ENCODE results near the gene CERS1.
"Not testable (repeated sequence)": the region's sequence is repeated elsewhere in the genome, so short reads cannot be mapped to it uniquely, and the experiment has no call there.

CERS1 gene

GRCh38 chr19:18919086-18919899, 23.3 kb upstream of the CERS1 start, which contains the start of the genes COPE and DDX49:
TSS of gene COPE (minus strand) at chr19:18919387. CDS start at chr19:18919348, 39 bp downstream.
TSS of gene DDX49 (plus strand) at chr19:18919715. CDS start at chr19:18919742, 27 bp downstream.
- DNase-seq = peak; percentile 96 to 97

GRCh38 chr19:18917593-18917992, 21.6 kb upstream of the CERS1 start:
- not testable (repeated sequence) for DNase-seq

GRCh38 chr19:18915639-18916038, 19.7 kb upstream of the CERS1 start:
- DNase-seq = peak in 1 of 2 experiments; percentile 17

- no peak for DNase-seq
Observed at GRCh38 chr19:18913466-18913865, 17.5 kb upstream of the CERS1 start.

- no peak for DNase-seq
Observed at GRCh38 chr19:18912933-18913332, 17.0 kb upstream of the CERS1 start.

- DNase-seq = no peak
Observed at GRCh38 chr19:18910801-18911436, 15.0 kb upstream of the CERS1 start.

GRCh38 chr19:18910010-18910409, 14.1 kb upstream of the CERS1 start:
- DNase-seq = no peak

GRCh38 chr19:18908917-18909619, 13.1 kb upstream of the CERS1 start:
- DNase-seq = no peak

- no peak for DNase-seq
Observed at GRCh38 chr19:18906605-18907519, 10.9 kb upstream of the CERS1 start.

GRCh38 chr19:18905513-18906236, 9.7 kb upstream of the CERS1 start:
- no peak for DNase-seq

GRCh38 chr19:18905058-18905456, 9.1 kb upstream of the CERS1 start:
- DNase-seq = no peak

GRCh38 chr19:18904334-18905057, 8.5 kb upstream of the CERS1 start:
- DNase-seq = no peak

- no peak for DNase-seq
Observed at GRCh38 chr19:18903156-18904037, 7.4 kb upstream of the CERS1 start.

- DNase-seq = not testable (repeated sequence)
Observed at GRCh38 chr19:18902519-18902918, 6.6 kb upstream of the CERS1 start.

GRCh38 chr19:18901491-18901890, 5.5 kb upstream of the CERS1 start:
- no peak for DNase-seq

- no peak for DNase-seq
Observed at GRCh38 chr19:18900700-18901481, 4.9 kb upstream of the CERS1 start.

GRCh38 chr19:18899624-18900560, 3.9 kb upstream of the CERS1 start:
- no peak for DNase-seq

Data from activated CD4-positive, alpha-beta T cell treated with anti-CD3 and anti-CD28 coated beads, Interleukin-2, amount 50 U/mL, for 4 hours (primary cell).